Measurements from ENCODE around the gene METTL26. TPM values are rescaled to one million over a fixed set of nuclear protein-coding genes. Genes with fewer than 3 reads are reported as not detected.

Gene METTL26
- total RNA-seq, 4 donors from 2014 or later = 75.7 to 155 (median 111) TPM

DNA sequence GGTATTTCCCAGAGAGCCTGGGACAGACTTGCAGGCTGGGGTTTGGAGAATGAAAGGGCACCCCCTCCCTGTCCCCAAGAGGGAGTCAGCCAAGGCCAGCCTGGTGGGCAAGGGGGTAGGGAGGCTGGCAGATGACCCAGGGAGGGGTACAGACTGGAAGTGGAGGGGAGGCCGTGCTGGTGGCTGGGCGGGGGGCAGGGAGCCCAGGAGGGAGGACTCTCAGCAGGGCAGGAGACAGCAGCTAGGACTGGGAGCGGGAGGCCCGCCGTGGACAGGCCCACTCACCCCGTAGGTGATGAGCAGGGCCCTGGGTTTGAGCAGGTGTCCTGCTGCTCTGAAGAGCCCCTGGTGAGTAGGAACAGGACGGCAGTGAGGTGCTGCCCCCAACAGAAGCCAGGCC, 1.1 kb downstream of the METTL26 start:
- ATAC-seq (ENCODE audit: low FRiP score) (no peak), DNase-seq (ENCODE audit: low spot score) (no peak)
- TF ChIP-seq, protein P1, sequence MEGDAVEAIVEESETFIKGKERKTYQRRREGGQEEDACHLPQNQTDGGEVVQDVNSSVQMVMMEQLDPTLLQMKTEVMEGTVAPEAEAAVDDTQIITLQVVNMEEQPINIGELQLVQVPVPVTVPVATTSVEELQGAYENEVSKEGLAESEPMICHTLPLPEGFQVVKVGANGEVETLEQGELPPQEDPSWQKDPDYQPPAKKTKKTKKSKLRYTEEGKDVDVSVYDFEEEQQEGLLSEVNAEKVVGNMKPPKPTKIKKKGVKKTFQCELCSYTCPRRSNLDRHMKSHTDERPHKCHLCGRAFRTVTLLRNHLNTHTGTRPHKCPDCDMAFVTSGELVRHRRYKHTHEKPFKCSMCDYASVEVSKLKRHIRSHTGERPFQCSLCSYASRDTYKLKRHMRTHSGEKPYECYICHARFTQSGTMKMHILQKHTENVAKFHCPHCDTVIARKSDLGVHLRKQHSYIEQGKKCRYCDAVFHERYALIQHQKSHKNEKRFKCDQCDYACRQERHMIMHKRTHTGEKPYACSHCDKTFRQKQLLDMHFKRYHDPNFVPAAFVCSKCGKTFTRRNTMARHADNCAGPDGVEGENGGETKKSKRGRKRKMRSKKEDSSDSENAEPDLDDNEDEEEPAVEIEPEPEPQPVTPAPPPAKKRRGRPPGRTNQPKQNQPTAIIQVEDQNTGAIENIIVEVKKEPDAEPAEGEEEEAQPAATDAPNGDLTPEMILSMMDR (IDR thresholded peaks at IDR 0.05) = no peak

DNA sequence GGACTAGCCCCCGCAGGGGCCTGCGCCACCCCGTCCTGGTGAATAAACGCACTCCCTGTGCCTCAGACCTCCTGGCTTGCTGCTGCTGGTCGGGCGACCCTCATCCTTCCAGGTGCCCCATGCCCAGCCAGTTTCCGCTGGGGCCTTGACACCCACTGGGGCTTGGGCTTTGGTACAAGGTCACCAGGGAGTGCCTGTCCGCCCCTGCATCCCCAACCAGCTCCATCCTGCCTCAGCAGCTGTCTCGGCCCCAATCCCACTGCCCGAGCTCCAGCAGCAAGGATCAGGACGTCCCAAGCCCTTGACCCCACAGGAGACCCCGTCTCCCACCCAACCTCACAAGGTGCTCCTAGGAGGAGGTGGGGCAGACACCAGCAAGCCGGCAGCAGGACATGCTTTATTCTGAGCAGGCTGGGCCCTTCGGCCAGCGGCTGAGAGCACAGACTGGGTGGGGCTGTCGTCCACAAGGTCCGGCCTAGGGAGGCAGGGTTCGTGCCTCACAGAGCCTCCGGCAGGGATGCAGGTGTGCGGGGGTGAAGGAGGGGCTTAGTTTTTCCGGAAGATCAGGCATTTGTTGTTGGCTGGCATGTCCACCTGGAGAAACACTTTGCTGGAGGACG, 1.9 kb downstream of the METTL26 start:
- DNase-seq (ENCODE audit: low spot score) = no peak
- no peak for ATAC-seq (ENCODE audit: low FRiP score)
- TF ChIP-seq, protein P1 (IDR thresholded peaks at IDR 0.05) = no peak

DNA sequence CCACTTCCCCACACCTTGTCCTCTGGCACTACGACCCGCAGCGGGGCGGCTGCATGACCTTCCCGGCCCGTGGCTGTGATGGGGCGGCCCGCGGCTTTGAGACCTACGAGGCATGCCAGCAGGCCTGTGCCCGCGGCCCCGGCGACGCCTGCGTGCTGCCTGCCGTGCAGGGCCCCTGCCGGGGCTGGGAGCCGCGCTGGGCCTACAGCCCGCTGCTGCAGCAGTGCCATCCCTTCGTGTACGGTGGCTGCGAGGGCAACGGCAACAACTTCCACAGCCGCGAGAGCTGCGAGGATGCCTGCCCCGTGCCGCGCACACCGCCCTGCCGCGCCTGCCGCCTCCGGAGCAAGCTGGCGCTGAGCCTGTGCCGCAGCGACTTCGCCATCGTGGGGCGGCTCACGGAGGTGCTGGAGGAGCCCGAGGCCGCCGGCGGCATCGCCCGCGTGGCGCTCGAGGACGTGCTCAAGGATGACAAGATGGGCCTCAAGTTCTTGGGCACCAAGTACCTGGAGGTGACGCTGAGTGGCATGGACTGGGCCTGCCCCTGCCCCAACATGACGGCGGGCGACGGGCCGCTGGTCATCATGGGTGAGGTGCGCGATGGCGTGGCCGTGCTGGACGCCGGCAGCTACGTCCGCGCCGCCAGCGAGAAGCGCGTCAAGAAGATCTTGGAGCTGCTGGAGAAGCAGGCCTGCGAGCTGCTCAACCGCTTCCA, 2.6 kb downstream of the METTL26 start:
- ATAC-seq (ENCODE audit: low FRiP score) (no peak), DNase-seq (ENCODE audit: low spot score) (no peak)
- TF ChIP-seq, protein P1 (IDR thresholded peaks at IDR 0.05) = no peak

DNA sequence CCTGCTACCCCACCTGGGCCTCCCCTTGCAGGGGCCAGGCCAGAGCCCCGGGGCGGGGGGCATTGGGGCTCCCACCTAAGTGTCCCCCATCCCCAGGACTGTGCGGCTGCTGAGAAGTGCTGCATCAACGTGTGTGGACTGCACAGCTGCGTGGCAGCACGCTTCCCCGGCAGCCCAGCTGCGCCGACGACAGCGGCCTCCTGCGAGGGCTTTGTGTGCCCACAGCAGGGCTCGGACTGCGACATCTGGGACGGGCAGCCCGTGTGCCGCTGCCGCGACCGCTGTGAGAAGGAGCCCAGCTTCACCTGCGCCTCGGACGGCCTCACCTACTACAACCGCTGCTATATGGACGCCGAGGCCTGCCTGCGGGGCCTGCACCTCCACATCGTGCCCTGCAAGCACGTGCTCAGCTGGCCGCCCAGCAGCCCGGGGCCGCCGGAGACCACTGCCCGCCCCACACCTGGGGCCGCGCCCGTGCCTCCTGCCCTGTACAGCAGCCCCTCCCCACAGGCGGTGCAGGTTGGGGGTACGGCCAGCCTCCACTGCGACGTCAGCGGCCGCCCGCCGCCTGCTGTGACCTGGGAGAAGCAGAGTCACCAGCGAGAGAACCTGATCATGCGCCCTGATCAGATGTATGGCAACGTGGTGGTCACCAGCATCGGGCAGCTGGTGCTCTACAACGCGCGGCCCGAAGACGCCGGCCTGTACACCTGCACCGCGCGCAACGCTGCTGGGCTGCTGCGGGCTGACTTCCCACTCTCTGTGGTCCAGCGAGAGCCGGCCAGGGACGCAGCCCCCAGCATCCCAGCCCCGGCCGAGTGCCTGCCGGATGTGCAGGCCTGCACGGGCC, 3.4 kb downstream of the METTL26 start:
- TF ChIP-seq, protein P1 (IDR thresholded peaks at IDR 0.05) = no peak

DNA sequence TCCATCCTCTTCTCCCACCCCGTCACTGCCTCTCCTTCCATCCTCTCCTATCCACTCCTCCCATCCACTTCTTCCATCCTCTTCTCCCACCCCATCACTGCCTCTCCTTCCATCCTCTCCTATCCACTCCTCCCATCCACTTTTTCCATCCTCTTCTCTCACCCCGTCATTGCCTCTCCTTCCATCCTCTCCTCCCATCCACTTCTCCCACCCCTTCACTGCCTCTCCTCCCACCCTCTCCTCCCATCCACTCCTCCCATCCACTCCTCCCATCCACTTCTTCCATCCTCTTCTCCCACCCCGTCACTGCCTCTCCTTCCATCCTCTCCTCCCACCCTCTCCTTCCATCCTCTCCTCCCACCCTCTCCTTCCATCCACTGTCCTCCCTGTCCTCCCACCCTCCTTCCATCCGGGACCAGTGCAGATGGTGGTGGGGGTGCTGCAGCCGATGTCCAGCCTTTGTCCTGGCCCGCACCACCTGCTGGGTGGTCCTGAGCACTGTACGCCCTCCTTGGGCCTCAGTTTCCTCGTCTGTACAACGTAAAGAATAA, 4.2 kb downstream of the METTL26 start:
- ATAC-seq (ENCODE audit: low FRiP score) (no peak), DNase-seq (ENCODE audit: low spot score) (no peak)
- TF ChIP-seq, protein P1 (IDR thresholded peaks at IDR 0.05) = no peak

More for the DNA sequence above, 3.4 kb downstream of the METTL26 start:
- ATAC-seq (ENCODE audit: low FRiP score) (no peak), DNase-seq (ENCODE audit: low spot score) (no peak)

DNA sequence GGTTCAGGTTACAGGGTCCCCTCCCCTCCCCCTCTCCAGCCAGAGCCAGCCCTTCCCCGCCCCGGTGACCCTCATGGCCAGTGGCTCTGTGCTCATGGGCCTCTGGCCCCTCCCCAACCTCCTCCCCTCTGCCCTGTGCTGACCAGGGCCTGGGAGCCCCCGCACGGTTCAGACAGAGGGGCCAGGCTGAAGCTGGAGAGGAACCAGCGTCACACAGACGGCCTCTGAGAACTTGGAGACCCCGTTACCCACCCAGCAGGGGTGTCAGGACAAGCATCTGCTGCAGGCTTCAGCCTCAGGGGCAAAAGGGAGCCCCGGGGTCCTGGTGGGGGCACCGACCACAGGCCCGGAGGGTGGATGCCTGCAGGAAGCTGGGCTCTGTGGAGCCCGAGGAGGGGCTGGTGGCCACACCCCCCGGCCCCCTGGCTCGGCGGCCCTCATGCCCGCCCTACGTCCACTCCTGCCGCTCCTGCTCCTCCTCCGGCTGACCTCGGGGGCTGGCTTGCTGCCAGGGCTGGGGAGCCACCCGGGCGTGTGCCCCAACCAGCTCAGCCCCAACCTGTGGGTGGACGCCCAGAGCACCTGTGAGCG, 5.2 kb downstream of the METTL26 start, which contains the start of gene WFIKKN1:
Gene WFIKKN1, plus strand, starts transcription at position 171 of the 591 bp plus-strand sequence. Its CDS starts 269 bp downstream, at position 440.
- DNase-seq (ENCODE audit: low spot score) (no peak), ATAC-seq (ENCODE audit: low FRiP score) (no peak)
- TF ChIP-seq, protein P1 (IDR thresholded peaks at IDR 0.05) = no peak

Measured in omental fat pad (tissue), 4 donors.